GM15510 (cell line): ENCODE data around the gene TUSC2.

Experiments
- POLR2A ChIP-seq: IDR thresholded peaks from 3 replicates; pipeline ENCODE4 v1.6.1; 2011; ENCODE audit warnings: borderline replicate concordance; ENCODE audit not compliant: insufficient read length; ENCODE audit errors: extremely low read depth

TUSC2 gene

DNA sequence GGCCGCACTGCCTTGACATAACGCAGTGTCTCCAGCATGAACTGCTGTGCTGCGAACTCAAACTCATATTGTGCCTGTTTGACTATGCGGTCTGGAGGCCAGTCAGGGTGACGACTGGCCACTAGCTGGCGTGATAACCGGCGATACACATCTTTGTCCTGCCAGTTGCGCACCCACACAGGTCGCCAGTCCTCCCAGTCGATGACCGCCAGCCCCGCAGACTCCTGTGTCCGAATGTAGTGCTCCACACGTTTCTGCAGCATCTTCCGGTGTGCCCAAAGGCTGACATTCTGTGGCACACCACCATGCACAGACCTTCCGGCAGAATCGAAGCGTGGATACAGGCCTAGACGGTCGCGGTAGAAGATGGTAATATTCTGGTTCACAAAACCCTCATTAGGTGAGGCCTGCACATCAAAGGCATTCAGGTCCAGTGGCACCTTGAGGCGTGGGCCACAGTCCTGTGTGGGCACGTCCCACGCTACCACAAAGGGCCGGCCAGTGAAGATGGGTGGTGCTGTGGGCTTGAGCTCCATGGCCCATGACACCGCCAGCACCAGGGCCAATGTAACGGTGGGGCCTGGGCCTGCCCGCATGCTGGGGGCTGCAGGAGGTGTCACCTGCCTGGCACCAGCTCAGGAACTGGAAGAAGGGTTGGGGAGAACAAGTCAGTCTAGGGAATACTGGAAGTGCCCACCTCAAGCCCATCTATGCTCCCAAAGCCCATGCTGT lies 8.0 kb downstream of the TUSC2 start:
- no peak for TF ChIP-seq POLR2A

DNA sequence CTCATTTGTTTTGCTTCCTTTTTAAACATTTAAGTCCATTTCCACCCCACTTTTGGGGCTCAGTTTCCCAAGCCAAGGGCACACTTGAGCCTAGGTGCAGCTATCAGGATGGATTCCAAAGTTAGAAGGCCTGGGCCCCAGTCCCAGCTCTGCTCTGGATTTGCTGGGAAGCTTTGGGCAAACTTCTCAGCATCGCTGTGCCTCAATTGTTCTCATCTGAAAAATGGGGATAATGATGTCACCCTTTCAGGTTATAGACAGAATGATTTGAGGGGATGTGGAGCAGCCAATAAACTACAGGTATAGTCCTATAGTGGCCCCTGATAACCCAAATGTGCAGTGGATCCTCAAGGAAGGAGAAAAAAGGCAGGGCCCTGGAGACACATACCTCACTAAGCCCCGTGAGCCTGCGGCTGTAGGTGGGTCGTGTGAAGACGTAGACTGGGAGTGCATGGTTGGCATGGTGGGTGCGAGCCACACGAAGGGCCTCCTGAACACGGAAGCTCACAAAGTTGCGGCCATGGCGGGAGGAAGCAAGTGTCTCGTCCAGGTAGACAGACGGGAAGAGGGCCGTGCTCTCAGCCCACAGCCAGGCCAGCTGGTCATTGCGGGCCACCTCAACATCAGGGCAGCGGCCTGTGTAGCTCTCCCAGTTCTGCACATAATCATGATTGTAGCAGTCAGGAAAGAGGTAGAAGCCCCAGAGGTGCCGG lies 8.7 kb downstream of the TUSC2 start:
- TF ChIP-seq POLR2A, result no peak

DNA sequence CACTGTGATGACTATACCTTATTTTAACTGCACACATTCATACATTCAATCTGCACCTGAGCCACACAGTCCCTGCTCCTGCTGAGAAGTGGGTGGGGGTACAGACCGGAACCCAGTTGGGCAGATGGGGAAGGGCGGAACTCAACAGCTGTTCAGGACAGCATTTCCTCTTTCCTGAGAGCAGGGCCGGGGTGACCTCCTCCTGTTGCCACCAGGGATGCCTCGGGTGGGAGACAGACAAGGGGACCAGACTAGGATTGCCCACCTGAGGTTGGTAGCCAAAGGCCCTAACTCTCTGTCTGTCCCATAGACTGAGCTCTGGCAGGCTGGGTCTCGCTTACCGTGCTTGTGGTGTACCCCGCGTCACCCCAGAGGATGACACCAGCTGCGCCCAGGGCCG lies 9.4 kb downstream of the TUSC2 start:
- TF ChIP-seq POLR2A, result no peak

DNA sequence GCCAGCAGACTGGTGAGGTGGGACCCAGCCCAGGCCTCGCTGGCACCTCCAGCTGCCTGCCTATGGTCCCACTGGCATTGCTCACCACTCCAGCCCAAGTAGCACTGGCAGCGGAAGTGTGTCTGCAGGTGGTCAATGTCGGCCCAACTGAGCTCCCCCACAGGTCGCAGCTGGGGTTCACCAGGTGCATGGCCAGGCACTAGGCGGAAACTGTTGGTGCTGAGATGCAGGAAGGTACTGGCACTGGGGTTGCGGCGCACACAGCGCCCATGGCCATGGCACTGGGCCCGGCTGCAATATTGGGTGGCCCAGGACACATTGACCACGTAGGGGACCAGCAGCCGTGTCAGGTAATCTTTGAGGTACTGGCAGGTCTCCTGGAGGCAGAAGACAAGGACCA lies 9.9 kb downstream of the TUSC2 start:
- no peak for TF ChIP-seq POLR2A

DNA sequence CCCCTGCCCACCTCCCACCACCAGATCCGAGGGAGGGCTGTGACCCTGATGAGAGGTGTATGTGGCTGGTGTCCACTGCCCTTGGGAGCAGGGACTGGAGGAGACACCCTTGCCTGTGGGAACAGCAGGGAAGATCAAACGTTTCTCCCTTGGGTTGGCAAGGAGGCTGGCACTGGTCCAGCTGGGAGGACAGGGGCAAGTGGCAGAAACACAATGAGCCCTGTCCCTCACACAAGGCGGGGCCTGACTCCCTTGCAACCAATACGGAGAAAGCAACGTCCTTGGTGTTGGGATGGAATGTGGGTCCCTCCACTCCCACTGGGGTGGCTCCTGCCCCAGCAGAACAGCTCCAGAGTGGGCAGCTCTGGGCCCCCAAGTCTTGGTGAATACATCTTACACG lies 10.7 kb downstream of the TUSC2 start:
- no peak for TF ChIP-seq POLR2A

DNA sequence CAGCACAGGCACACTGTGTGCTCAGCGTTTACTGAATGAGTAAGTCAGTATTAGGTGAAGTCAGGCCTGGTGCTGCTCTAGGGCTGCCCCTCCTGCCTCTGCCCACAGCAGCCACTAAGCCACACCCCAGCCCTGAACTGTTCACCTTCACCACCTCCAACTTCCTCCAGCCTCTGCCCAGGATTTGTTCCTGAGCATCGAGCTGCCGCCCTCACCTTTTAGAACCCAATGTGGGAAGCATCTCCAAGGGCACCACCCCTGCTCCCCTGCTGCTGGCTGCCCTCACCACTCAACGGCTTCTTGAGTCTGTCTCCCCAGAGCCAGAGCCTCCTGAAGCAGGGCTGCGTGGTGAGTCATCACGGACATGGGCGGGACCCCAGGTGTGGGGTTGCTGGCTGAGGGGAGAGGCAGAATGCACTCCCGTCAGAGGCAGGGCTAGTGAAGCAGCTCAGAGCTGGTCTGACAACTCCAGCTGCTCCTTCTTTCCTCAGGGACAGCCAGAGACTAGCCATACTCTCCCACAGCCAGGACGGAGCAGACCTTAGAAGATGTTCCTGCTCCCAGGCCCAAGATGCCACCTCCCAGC lies 11.3 kb downstream of the TUSC2 start:
- TF ChIP-seq POLR2A, result no peak

DNA sequence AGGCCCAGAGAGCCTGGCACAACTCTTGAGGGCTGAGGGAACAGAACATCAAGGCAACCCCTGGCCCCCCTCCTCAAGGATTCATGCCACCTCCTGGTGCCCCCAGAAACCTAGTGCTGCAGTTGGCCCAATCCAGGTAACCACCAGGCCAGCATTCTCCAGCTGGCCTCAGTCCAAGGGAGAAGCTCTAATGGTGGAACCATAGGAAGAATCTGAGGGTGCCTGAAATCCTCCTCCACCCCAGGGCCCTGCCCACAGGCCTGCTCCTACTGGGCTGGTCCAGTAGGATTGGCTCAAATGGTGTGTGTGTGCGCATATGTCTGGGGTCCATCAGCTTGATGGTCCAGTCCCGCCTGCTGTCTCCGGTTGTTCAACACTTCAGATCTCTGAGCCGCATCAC lies 13.2 kb downstream of the TUSC2 start:
- no peak for TF ChIP-seq POLR2A

DNA sequence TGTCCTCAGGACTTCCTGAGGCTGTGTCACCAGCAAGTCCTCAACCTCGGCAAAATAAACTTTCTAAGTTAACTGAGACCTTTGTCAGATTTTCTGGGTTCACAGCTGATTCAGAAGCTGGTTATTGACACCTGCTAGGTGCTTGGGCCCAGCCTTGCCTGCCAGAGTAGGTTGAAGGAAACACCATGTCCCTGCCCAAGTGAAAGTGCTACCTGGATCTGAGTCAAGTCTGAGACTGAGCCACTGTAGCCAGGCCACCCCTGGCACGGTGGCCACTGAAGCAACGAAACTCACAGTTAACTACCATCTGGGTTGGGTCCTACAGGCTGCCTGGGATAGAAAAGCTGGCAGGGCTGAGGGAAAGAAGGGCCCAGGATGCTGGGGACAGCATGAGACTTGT lies 13.7 kb downstream of the TUSC2 start:
- TF ChIP-seq POLR2A, result no peak

DNA sequence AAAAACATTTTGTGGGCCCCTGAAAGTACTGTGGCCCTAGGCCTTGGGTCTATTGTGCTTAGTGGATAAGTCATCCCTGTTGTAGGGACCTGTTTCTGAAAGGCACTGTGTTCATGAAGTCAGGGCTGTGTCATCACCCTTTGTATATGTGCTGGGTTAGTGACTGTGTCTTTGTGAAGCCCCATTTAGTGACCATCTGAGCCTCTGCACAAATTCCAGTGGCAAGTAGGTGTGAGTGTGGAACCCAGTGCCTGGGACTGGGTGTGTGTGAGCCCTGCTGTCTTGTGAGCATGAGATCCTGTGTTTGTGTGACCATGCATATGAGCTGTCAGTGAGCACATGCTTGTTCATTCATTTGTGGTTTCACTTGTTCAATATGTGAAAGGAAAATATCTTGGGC lies 23.4 kb downstream of the TUSC2 start:
- TF ChIP-seq POLR2A, result no peak

DNA sequence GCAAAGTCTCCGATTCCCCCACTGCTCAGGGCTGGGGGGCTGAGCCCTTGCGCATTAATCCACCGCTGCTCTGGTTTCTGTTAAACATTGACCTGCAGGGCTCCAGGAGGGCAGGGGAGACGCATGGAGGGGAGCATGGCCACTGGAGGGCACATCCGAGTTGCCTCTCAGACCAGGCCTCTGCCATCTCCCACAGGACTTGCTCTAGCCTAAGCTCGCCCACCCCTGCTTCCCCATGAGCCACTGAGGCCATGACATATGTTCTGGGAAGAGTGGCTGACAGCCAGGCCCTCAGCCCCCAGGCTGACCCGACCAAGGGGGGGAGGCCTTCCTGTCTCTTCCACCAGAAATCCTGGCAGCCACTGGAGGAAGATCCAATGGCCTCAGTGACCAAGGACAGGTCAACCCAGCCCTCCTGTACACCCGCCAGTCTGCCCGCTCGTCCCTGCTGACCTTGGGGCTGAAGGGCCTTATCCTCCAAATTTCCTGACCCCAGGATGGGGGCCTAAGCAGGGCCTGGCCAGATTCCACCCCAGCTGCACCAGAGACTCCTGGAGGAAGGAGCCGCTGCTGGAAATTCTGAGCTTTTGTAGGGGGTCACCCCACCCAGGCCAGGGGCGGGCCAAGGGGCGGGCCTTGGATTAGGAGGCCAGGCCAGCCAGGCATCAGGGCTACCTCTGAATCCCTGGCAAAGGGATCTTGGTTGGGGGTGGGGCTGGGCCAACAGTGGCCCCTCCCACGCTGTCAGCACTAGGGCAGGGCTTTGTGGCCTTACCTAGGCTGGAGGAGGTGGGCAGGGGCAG lies 24.8 kb downstream of the TUSC2 start, which contains the start of gene HYAL1:
HYAL1 (minus strand) TSS at position 562 of the 803 bp plus-strand sequence. CDS start 618 bp downstream, outside the sequence.
- TF ChIP-seq POLR2A, result no peak

DNA sequence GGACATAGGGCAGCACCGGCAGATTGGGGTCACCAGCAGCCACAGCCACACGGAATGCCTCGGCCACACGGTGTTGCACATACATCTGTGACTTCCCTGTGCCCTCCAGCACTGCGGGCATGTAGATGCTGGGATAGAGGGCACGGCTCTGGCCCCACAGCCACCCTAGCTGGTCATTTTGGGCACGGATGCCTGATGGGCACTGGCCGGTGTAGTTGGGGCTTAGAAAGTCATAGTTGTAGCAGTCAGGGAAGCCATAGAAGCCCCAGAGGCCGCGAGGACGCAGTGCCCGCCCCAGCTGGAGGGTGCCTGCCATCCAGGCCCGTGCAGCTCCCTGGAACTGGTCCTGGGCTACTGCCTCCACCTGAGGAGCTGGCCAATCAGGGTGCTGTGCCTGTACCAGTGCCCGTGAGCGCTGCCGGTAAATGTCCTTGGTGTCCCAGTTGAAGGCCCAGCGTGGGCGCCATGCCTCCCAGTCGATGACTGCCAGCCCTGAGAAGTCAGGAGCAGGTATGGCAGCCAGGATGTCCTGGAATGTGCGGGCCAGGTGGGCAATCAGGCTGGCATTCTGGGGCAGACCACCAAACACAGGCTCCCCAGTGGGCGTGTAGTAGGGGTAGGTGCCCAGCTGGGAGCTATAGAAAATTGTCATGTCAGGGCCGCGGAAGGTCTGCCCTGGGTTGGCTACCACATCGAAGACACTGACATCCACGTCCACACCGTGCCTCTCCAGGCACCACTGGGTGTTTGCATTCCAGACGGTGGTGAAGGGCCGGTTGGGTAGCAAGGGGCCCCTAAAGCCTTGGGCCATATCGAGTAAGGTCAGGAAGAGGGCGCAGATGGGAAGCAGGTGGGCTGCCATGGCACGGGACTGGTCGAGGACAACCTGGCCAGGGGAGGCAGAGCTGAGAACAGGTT lies 25.7 kb downstream of the TUSC2 start:
- TF ChIP-seq POLR2A, result no peak

DNA sequence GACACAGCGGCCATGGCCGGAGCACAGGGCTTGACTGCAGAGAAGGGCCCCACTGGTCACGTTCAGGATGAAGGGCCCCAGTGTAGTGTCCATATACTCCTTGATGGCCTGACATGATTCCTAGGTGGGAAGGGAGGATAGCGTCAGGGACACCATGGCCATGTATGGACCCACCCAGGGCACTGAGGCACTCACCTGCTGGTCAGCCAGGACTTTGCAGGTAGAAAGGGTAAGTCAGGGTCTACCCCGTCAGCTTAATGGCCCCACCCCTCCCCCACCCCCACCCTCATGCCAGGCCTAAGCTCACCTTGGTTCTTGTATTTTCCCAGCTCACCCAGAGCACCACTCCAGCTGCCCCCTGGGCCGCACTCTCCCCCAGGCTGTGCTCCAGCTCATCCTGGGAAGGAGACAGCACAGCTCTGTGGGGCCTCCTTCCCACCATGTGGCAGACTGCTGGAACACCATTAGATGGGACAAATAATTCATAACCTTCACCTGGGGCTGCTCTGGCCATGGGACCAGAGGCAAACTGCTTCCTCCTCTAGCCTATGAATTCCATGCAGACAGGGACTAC lies 27.3 kb downstream of the TUSC2 start:
- no peak for TF ChIP-seq POLR2A

DNA sequence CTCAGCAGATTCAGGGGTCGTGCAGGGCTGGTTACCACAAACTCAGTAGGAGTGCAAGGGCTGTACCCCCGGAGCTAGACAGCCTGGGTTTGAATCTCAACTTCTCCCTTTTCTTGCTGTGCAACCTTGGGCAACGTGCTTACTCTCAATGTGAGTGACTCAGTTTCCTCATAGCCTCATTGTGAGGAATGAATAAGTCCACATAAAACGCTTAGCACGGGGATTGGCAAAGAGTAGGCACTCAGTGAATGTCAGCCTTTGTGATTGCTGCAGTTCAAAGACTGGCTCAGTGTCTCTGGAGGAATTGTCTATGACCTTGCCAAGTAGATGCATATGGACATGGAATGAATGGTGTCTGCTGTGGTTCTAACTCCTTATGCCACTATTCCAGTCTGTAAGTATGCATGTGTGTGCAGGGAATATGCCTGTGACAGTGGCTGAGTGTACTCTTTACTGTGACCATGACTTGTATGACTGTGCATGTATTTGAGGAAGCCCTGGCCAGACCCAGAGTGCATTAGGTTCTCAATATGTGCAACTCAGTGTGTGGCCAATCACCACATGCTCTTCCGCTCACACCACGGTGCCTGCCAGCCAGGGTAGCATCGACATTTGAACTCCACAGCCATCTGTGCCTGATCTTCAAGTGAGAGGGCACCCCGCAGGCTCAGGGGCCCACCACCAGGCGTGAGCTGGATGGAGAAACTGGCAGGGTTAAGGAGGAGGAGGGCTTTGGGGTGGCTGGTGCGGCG lies 27.9 kb downstream of the TUSC2 start:
- no peak for TF ChIP-seq POLR2A
